ENCODE data around the gene ASF1B. TPM values are rescaled to one million over a fixed set of nuclear protein-coding genes. Genes with fewer than 3 reads are reported as not detected.
A peak's percentile ranks its signal among the peaks of the same experiment; 100 is the strongest.

ASF1B gene
- total RNA-seq, 1 donor from 2014 or later = 1.7 TPM

GRCh38 chr19:14119146-14119545, 17.2 kb downstream of the ASF1B start:
- Histone ChIP-seq H3K27ac (peak overlapping the region; percentile 98), H3K9me3 (no peaks in the 10 kb centered on the region), H3K36me3 (no peaks in the 10 kb centered on the region), H3K4me1 (peaks cover 52% of the 10 kb centered on the region), H3K27me3 (no peaks in the 10 kb centered on the region), H3K4me3 (peak overlapping the region; percentile 58 to 80)
- TF ChIP-seq CTCF (IDR thresholded peaks at IDR 0.05) (no peak), POLR2A (IDR thresholded peaks at IDR 0.05) (no peak), POLR2AphosphoS5 (IDR thresholded peaks at IDR 0.05; ENCODE audit: insufficient read depth in 1 of 2, low read depth in 1 of 2) (no peak)
- DNase-seq (ENCODE audit: extremely low spot score in 2 of 2) = no peak
- intact Hi-C loops (cut with DNase I) = loop anchor here (5.0 kb wide), 1 partner anchor 37 kb away; no protein-coding TSS in a partner anchor

- no peaks in the 10 kb centered on the region for H3K27me3 ChIP-seq
- TF ChIP-seq POLR2A (IDR thresholded peaks at IDR 0.05) (peak in 1 of 2 donors; percentile 60), POLR2AphosphoS5 (IDR thresholded peaks at IDR 0.05; ENCODE audit: insufficient read depth in 1 of 2, low read depth in 1 of 2) (peak in 1 of 2 donors; percentile 91), CTCF (IDR thresholded peaks at IDR 0.05) (no peak)
- H3K4me1 ChIP-seq = peaks cover 59% of the 10 kb centered on the region
- no peaks in the 10 kb centered on the region for H3K36me3 ChIP-seq
- peak in 1 of 2 donors; percentile 98 for DNase-seq (ENCODE audit: extremely low spot score in 2 of 2)
- no peaks in the 10 kb centered on the region for H3K9me3 ChIP-seq
- peak overlapping the region; percentile 58 to 80 for H3K4me3 ChIP-seq
- H3K27ac ChIP-seq = peak overlapping the region; percentile 98
- intact Hi-C loops (cut with DNase I) = loop anchor here (5.0 kb wide), 1 partner anchor 36 kb away; no protein-coding TSS in a partner anchor
These were observed 18.0 kb downstream of the ASF1B start for GRCh38 chr19:14118165-14119051.

GRCh38 chr19:14117668-14118164, 18.7 kb downstream of the ASF1B start, which contains the start of gene PRKACA:
PRKACA (minus strand) TSS chr19:14117762; CDS start chr19:14117547, 215 bp downstream.
- Histone ChIP-seq H3K9me3 (no peaks in the 10 kb centered on the region), H3K36me3 (no peaks in the 10 kb centered on the region), H3K4me1 (peaks cover 66% of the 10 kb centered on the region), H3K4me3 (peak within 1 kb of the TSS; percentile 95 to 99), H3K27ac (peak within 1 kb of the TSS; percentile 98), H3K27me3 (no peaks in the 10 kb centered on the region)
- DNase-seq (ENCODE audit: extremely low spot score in 2 of 2) = peak in 1 of 2 donors; percentile 100
- intact Hi-C loops (cut with DNase I) = loop anchor here (5.0 kb wide), 1 partner anchor 35 kb away; no protein-coding TSS in a partner anchor
- TF ChIP-seq POLR2AphosphoS5 (IDR thresholded peaks at IDR 0.05; ENCODE audit: insufficient read depth in 1 of 2, low read depth in 1 of 2) = peak; percentile 27 to 76
- TF ChIP-seq POLR2A (IDR thresholded peaks at IDR 0.05) = peak in 1 of 2 donors; percentile 74
- no peak for TF ChIP-seq CTCF (IDR thresholded peaks at IDR 0.05)

GRCh38 chr19:14116918-14117578, 19.3 kb downstream of the ASF1B start:
- no peaks in the 10 kb centered on the region for H3K27me3 ChIP-seq
- no peak for DNase-seq (ENCODE audit: extremely low spot score in 2 of 2)
- intact Hi-C loops (cut with DNase I) = loop anchor here (5.0 kb wide), 1 partner anchor 35 kb away; no protein-coding TSS in a partner anchor
- H3K9me3 ChIP-seq = no peaks in the 10 kb centered on the region
- no peaks in the 10 kb centered on the region for H3K36me3 ChIP-seq
- H3K4me3 ChIP-seq = peak overlapping the region; percentile 95 to 99
- H3K4me1 ChIP-seq = peaks cover 73% of the 10 kb centered on the region
- no peak for TF ChIP-seq CTCF (IDR thresholded peaks at IDR 0.05)
- TF ChIP-seq POLR2A (IDR thresholded peaks at IDR 0.05) = no peak
- no peak for TF ChIP-seq POLR2AphosphoS5 (IDR thresholded peaks at IDR 0.05; ENCODE audit: insufficient read depth in 1 of 2, low read depth in 1 of 2)
- H3K27ac ChIP-seq = peak overlapping the region; percentile 79
